ENCODE measurements around the gene GPATCH4. TPM values are rescaled to one million over a fixed set of nuclear protein-coding genes. Genes with fewer than 3 reads are reported as not detected.
A peak's percentile ranks its signal among the peaks of the same experiment; 100 is the strongest.
"Not testable (repeated sequence)": the region's sequence is repeated elsewhere in the genome, so short reads cannot be mapped to it uniquely, and the experiment has no call there.

Gene GPATCH4
- polyA plus RNA-seq, 3 donors, result 33.0 to 38.7 (median 36.4) TPM

GRCh38 chr1:156600733-156601121, 552 bp downstream of the GPATCH4 start:
- DNase-seq, result no peak

- no peak for DNase-seq
These were observed 1.5 kb downstream of the GPATCH4 start for GRCh38 chr1:156599811-156600210.

- DNase-seq, result no peak
These were observed 2.4 kb downstream of the GPATCH4 start for GRCh38 chr1:156598731-156599432.

GRCh38 chr1:156598125-156598524, 3.2 kb downstream of the GPATCH4 start:
- DNase-seq, result no peak

- no peak for DNase-seq
These were observed 4.9 kb downstream of the GPATCH4 start for GRCh38 chr1:156596426-156596825.

- no peak for DNase-seq
These were observed 6.3 kb downstream of the GPATCH4 start for GRCh38 chr1:156595016-156595415.

- DNase-seq, result no peak
These were observed 7.1 kb downstream of the GPATCH4 start for GRCh38 chr1:156594190-156594589.

- DNase-seq, result no peak
These were observed 7.7 kb downstream of the GPATCH4 start for GRCh38 chr1:156593661-156593989.

- DNase-seq, result no peak
These were observed 8.2 kb downstream of the GPATCH4 start for GRCh38 chr1:156592910-156593660.

GRCh38 chr1:156592158-156592909, 8.9 kb downstream of the GPATCH4 start:
- DNase-seq, result no peak

- peak; percentile 74 for DNase-seq
These were observed 9.7 kb downstream of the GPATCH4 start, which contains the start of gene NAXE for GRCh38 chr1:156591432-156592157. NAXE (plus strand) TSS chr1:156591776; CDS start chr1:156591805, 29 bp downstream.

- DNase-seq, result no peak
These were observed 10.2 kb downstream of the GPATCH4 start for GRCh38 chr1:156591181-156591431.

- DNase-seq, result no peak
These were observed 10.7 kb downstream of the GPATCH4 start for GRCh38 chr1:156590326-156591180.

GRCh38 chr1:156589546-156589945, 11.7 kb downstream of the GPATCH4 start:
- no peak for DNase-seq

- DNase-seq, result not testable (repeated sequence)
These were observed 13.4 kb downstream of the GPATCH4 start for GRCh38 chr1:156587927-156588326.

GRCh38 chr1:156586892-156587477, 14.3 kb downstream of the GPATCH4 start:
- DNase-seq, result no peak

GRCh38 chr1:156586323-156586722, 15.0 kb downstream of the GPATCH4 start:
- no peak for DNase-seq

- DNase-seq, result no peak
These were observed 16.5 kb downstream of the GPATCH4 start for GRCh38 chr1:156584813-156585212.

- DNase-seq, result peak; percentile 86
These were observed 17.3 kb downstream of the GPATCH4 start for GRCh38 chr1:156583821-156584622.

- no peak for DNase-seq
These were observed 18.8 kb downstream of the GPATCH4 start for GRCh38 chr1:156582388-156583017.

Measured in renal pelvis (tissue), 4 donors.